Mesendoderm (in vitro differentiated cells): ENCODE measurements around the gene MBOAT7.
A peak's percentile ranks its signal among the peaks of the same experiment; 100 is the strongest.

Source experiments
- DNase-seq: peaks from one replicate; pipeline ENCODE4 v3.0.0; 2013
- H2AK5ac ChIP-seq: 2 replicates; pipeline ENCODE4 v1.6.1; 2013; ENCODE audit warnings: low read length, inconsistent platforms
- H2BK120ac ChIP-seq: 2 replicates; pipeline ENCODE4 v1.6.1; 2013; ENCODE audit warnings: low read depth, mild to moderate bottlenecking, low read length, moderate library complexity, mixed read lengths
- H2BK15ac ChIP-seq: replicated peaks from 2 replicates; pipeline ENCODE4 v1.6.1; 2013; ENCODE audit warnings: low read depth, mild to moderate bottlenecking, moderate library complexity
- H2BK5ac ChIP-seq: 2 replicates; pipeline ENCODE4 v1.6.1; 2013; ENCODE audit warnings: low read length, inconsistent platforms
- H3K18ac ChIP-seq: 2 replicates; pipeline ENCODE4 v1.6.1; 2013; ENCODE audit warnings: mild to moderate bottlenecking, low read length, mixed read lengths
- H3K23ac ChIP-seq: one replicate; pipeline ENCODE4 v1.6.1; 2013; ENCODE audit warnings: low read length
- H3K27ac ChIP-seq: 2 replicates; pipeline ENCODE4 v1.5.1; 2013; ENCODE audit warnings: low read depth, mild to moderate bottlenecking, inconsistent platforms, low read length, moderate library complexity
- H3K27me3 ChIP-seq: 2 replicates; pipeline ENCODE4 v1.6.1; 2013; ENCODE audit warnings: low read length, control low read depth, mild to moderate bottlenecking, inconsistent platforms; ENCODE audit not compliant: insufficient read depth, poor library complexity
- H3K36me3 ChIP-seq: 2 replicates; pipeline ENCODE4 v1.6.1; 2013; ENCODE audit warnings: low read length, inconsistent platforms; ENCODE audit not compliant: control insufficient read depth, insufficient read depth
- H3K4ac ChIP-seq: one replicate; pipeline ENCODE4 v1.6.1; 2013; ENCODE audit warnings: low read depth, mild to moderate bottlenecking, low read length, moderate library complexity
- H3K4me1 ChIP-seq: 2 replicates; pipeline ENCODE4 v1.6.1; 2013; ENCODE audit warnings: low read depth, low read length, inconsistent platforms; ENCODE audit not compliant: control insufficient read depth
- H3K4me2 ChIP-seq: 2 replicates; pipeline ENCODE4 v1.6.1; 2013; ENCODE audit warnings: low read length
- H3K4me3 ChIP-seq: 2 replicates; pipeline ENCODE4 v1.5.1; 2013; ENCODE audit warnings: mild to moderate bottlenecking, low read length
- H3K56ac ChIP-seq: one replicate; pipeline ENCODE4 v1.6.1; 2013; ENCODE audit warnings: low read length
- H3K79me1 ChIP-seq: 2 replicates; pipeline ENCODE4 v1.6.1; 2013; ENCODE audit warnings: low read length, inconsistent platforms
- H3K79me2 ChIP-seq: 2 replicates; pipeline ENCODE4 v1.6.1; 2013; ENCODE audit warnings: mild to moderate bottlenecking, low read length; ENCODE audit not compliant: control insufficient read depth, insufficient read depth
- H3K9ac ChIP-seq: 2 replicates; pipeline ENCODE4 v1.6.1; 2013; ENCODE audit warnings: low read length, inconsistent platforms
- H4K5ac ChIP-seq: one replicate; pipeline ENCODE4 v1.6.1; 2013; ENCODE audit warnings: low read length
- H4K8ac ChIP-seq: one replicate; pipeline ENCODE4 v1.6.1; 2013; ENCODE audit warnings: low read depth, mild to moderate bottlenecking, control low read depth, low read length, moderate library complexity
- WGBS: extraction: QIAGEN DNeasy Blood & Tissue Kit; methylation state at CpG from one replicate; pipeline ENCODE4 v1.1.7; 2013; ENCODE audit warnings: low lambda C conversion rate, missing lambda C conversion rate; ENCODE audit not compliant: insufficient coverage; ENCODE audit errors: extremely low coverage; 5-methylcytosine and 5-hydroxymethylcytosine counted together

The MBOAT7 gene

GRCh38 chr19:54137699-54138488, 51.5 kb downstream of the MBOAT7 start, which contains the start of gene CNOT3:
Gene CNOT3 (plus strand): TSS chr19:54137762. CDS start chr19:54142979, 5,217 bp downstream.
- Histone ChIP-seq H4K5ac (no peak within 1 kb of the TSS), H3K27me3 (no peaks in the 10 kb centered on the region), H3K79me1 (peaks cover 35% of the 10 kb centered on the region), H3K4me2 (peak within 1 kb of the TSS; percentile 98), H2BK120ac (peak within 1 kb of the TSS; percentile 84), H2BK15ac (no peak within 1 kb of the TSS), H3K9ac (peak within 1 kb of the TSS; percentile 82), H3K4ac (peak within 1 kb of the TSS; percentile 98), H3K36me3 (peaks cover 3% of the 10 kb centered on the region), H2AK5ac (no peak within 1 kb of the TSS), H3K56ac (peak within 1 kb of the TSS; percentile 94), H3K27ac (peak within 1 kb of the TSS; percentile 61), H3K18ac (peak within 1 kb of the TSS; percentile 90), H3K79me2 (peaks cover 45% of the 10 kb centered on the region), H2BK5ac (peak within 1 kb of the TSS; percentile 10), H3K4me1 (peaks cover 8% of the 10 kb centered on the region), H3K23ac (peak within 1 kb of the TSS; percentile 11), H3K4me3 (peak within 1 kb of the TSS; percentile 74), H4K8ac (no peak within 1 kb of the TSS)
- WGBS = no CpG with 5 or more reads among the region's 103 CpGs
- DNase-seq = peak; percentile 27

GRCh38 chr19:54136864-54137698, 52.3 kb downstream of the MBOAT7 start:
- H3K9ac ChIP-seq = peak overlapping the region; percentile 80
- peak overlapping the region; percentile 10 for H2BK5ac ChIP-seq
- no peak overlapping the region for H4K5ac ChIP-seq
- H3K27ac ChIP-seq = no peak overlapping the region
- H3K27me3 ChIP-seq = no peaks in the 10 kb centered on the region
- H3K79me2 ChIP-seq = peaks cover 41% of the 10 kb centered on the region
- DNase-seq = peak; percentile 100
- no peak overlapping the region for H3K4ac ChIP-seq
- H3K79me1 ChIP-seq = peaks cover 29% of the 10 kb centered on the region
- peak overlapping the region; percentile 89 for H3K56ac ChIP-seq
- H2BK15ac ChIP-seq = no peak overlapping the region
- H2AK5ac ChIP-seq = no peak overlapping the region
- peak overlapping the region; percentile 50 for H3K4me3 ChIP-seq
- no peak overlapping the region for H4K8ac ChIP-seq
- H2BK120ac ChIP-seq = no peak overlapping the region
- peak overlapping the region; percentile 98 for H3K4me2 ChIP-seq
- H3K36me3 ChIP-seq = no peaks in the 10 kb centered on the region
- no CpG with 5 or more reads among the region's 46 CpGs for WGBS
- no peak overlapping the region for H3K18ac ChIP-seq
- H3K4me1 ChIP-seq = peaks cover 8% of the 10 kb centered on the region
- no peak overlapping the region for H3K23ac ChIP-seq

GRCh38 chr19:54136086-54136863, 53.1 kb downstream of the MBOAT7 start:
- no peaks in the 10 kb centered on the region for H3K27me3 ChIP-seq
- no peak overlapping the region for H3K23ac ChIP-seq
- no peak overlapping the region for H3K18ac ChIP-seq
- H3K4ac ChIP-seq = no peak overlapping the region
- peaks cover 2% of the 10 kb centered on the region for H3K36me3 ChIP-seq
- no peak overlapping the region for H4K8ac ChIP-seq
- DNase-seq = peak; percentile 54
- H2AK5ac ChIP-seq = no peak overlapping the region
- peak overlapping the region; percentile 98 for H3K4me2 ChIP-seq
- H3K4me3 ChIP-seq = peak overlapping the region; percentile 50
- H3K27ac ChIP-seq = no peak overlapping the region
- peaks cover 34% of the 10 kb centered on the region for H3K79me2 ChIP-seq
- no CpG with 5 or more reads among the region's 30 CpGs for WGBS
- peak overlapping the region; percentile 89 for H3K56ac ChIP-seq
- peaks cover 8% of the 10 kb centered on the region for H3K4me1 ChIP-seq
- no peak overlapping the region for H4K5ac ChIP-seq
- H2BK120ac ChIP-seq = no peak overlapping the region
- H2BK15ac ChIP-seq = no peak overlapping the region
- H3K79me1 ChIP-seq = peaks cover 21% of the 10 kb centered on the region
- peak overlapping the region; percentile 80 for H3K9ac ChIP-seq
- peak overlapping the region; percentile 10 for H2BK5ac ChIP-seq

GRCh38 chr19:54133957-54134590, 55.3 kb downstream of the MBOAT7 start:
- peak; percentile 82 for DNase-seq
- H4K5ac ChIP-seq = no peak overlapping the region
- H3K27ac ChIP-seq = no peak overlapping the region
- H3K18ac ChIP-seq = no peak overlapping the region
- H2BK120ac ChIP-seq = no peak overlapping the region
- H3K79me1 ChIP-seq = peaks cover 3% of the 10 kb centered on the region
- peaks cover 8% of the 10 kb centered on the region for H3K36me3 ChIP-seq
- H4K8ac ChIP-seq = no peak overlapping the region
- WGBS = no CpG with 5 or more reads among the region's 2 CpGs
- H3K4me3 ChIP-seq = no peak overlapping the region
- peaks cover 12% of the 10 kb centered on the region for H3K79me2 ChIP-seq
- H3K4ac ChIP-seq = no peak overlapping the region
- no peak overlapping the region for H3K56ac ChIP-seq
- H2AK5ac ChIP-seq = no peak overlapping the region
- no peak overlapping the region for H3K4me2 ChIP-seq
- no peak overlapping the region for H3K9ac ChIP-seq
- H3K27me3 ChIP-seq = no peaks in the 10 kb centered on the region
- peaks cover 7% of the 10 kb centered on the region for H3K4me1 ChIP-seq
- no peak overlapping the region for H2BK15ac ChIP-seq
- no peak overlapping the region for H2BK5ac ChIP-seq
- no peak overlapping the region for H3K23ac ChIP-seq

GRCh38 chr19:54133312-54133956, 55.9 kb downstream of the MBOAT7 start:
- Histone ChIP-seq H3K4me3 (no peak overlapping the region), H2AK5ac (no peak overlapping the region), H4K8ac (no peak overlapping the region), H3K23ac (no peak overlapping the region), H2BK5ac (no peak overlapping the region), H3K79me1 (no peaks in the 10 kb centered on the region), H3K36me3 (peaks cover 8% of the 10 kb centered on the region), H3K27ac (no peak overlapping the region), H3K79me2 (peaks cover 5% of the 10 kb centered on the region), H3K56ac (no peak overlapping the region), H3K4me1 (peaks cover 4% of the 10 kb centered on the region), H3K9ac (no peak overlapping the region), H2BK15ac (no peak overlapping the region), H3K4ac (no peak overlapping the region), H4K5ac (no peak overlapping the region), H3K18ac (no peak overlapping the region), H3K4me2 (no peak overlapping the region), H3K27me3 (no peaks in the 10 kb centered on the region), H2BK120ac (no peak overlapping the region)
- DNase-seq = peak; percentile 92
- no CpG with 5 or more reads among the region's 10 CpGs for WGBS
